ENCODE measurements around the gene CCDC88B. TPM values are rescaled to one million over a fixed set of nuclear protein-coding genes. Genes with fewer than 3 reads are reported as not detected.

Gene CCDC88B
- total and polyA plus RNA-seq, 2 experiments from 2014 or later: 6.8 to 12.1 TPM

- H4K20me1 ChIP-seq (replicated peaks; ENCODE audit: insufficient read depth): no peaks in the 10 kb centered on the region
- H3K27ac ChIP-seq (ENCODE audit: low read depth): no peak overlapping the region
- no peak for DNase-seq (ENCODE audit: low spot score)
- Mint-ChIP-seq H3K36me3 (ENCODE audit: low read depth) (no peaks in the 10 kb centered on the region), H3K27ac (no peak overlapping the region), H3K4me1 (peaks cover 10% of the 10 kb centered on the region; the same call in 2 of the 3 replicates), H3K4me3 (no peak overlapping the region), H3K9me3 (no peaks in the 10 kb centered on the region), H3K27me3 (ENCODE audit: insufficient read depth, low read depth, poor library complexity) (peaks cover 5% of the 10 kb centered on the region)
- H3K36me3 ChIP-seq (ENCODE audit: insufficient read depth): no peaks in the 10 kb centered on the region
- H3K4me2 ChIP-seq: no peak overlapping the region
- no peaks in the 10 kb centered on the region for H3K9me2 ChIP-seq (ENCODE audit: insufficient read depth)
- H3K79me2 ChIP-seq (replicated peaks; ENCODE audit: insufficient read depth): no peaks in the 10 kb centered on the region
- H3K4me1 ChIP-seq (ENCODE audit: insufficient read depth): peaks cover 18% of the 10 kb centered on the region
- H2AFZ ChIP-seq: no peak overlapping the region
- TF ChIP-seq, protein P1, sequence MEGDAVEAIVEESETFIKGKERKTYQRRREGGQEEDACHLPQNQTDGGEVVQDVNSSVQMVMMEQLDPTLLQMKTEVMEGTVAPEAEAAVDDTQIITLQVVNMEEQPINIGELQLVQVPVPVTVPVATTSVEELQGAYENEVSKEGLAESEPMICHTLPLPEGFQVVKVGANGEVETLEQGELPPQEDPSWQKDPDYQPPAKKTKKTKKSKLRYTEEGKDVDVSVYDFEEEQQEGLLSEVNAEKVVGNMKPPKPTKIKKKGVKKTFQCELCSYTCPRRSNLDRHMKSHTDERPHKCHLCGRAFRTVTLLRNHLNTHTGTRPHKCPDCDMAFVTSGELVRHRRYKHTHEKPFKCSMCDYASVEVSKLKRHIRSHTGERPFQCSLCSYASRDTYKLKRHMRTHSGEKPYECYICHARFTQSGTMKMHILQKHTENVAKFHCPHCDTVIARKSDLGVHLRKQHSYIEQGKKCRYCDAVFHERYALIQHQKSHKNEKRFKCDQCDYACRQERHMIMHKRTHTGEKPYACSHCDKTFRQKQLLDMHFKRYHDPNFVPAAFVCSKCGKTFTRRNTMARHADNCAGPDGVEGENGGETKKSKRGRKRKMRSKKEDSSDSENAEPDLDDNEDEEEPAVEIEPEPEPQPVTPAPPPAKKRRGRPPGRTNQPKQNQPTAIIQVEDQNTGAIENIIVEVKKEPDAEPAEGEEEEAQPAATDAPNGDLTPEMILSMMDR (conservative IDR thresholded peaks at IDR 0.05; ENCODE audit: low read depth in 2 of 2): no peak
- TF ChIP-seq REST (IDR thresholded peaks at IDR 0.05; ENCODE audit: unreplicated experiment) (no peak), ZNF462 (CRISPR knock-in tag; IDR thresholded peaks at IDR 0.05) (no peak), ZNF331 (CRISPR knock-in tag; IDR thresholded peaks at IDR 0.05; ENCODE audit: low read depth) (no peak), NANOG (IDR thresholded peaks at IDR 0.05; ENCODE audit: borderline replicate concordance) (no peak), EZH2phosphoT487 (IDR thresholded peaks at IDR 0.05; ENCODE audit: unreplicated experiment) (no peak), ZNF114 (CRISPR knock-in tag; IDR thresholded peaks at IDR 0.05) (no peak), POLR2AphosphoS5 (IDR thresholded peaks at IDR 0.05; ENCODE audit: low read depth) (no peak), EZH2 (IDR thresholded peaks at IDR 0.05; ENCODE audit: low read depth, unreplicated experiment) (no peak), CREB1 (CRISPR knock-in tag; IDR thresholded peaks at IDR 0.05; ENCODE audit: low read depth) (no peak), STAT1 (IDR thresholded peaks at IDR 0.05; ENCODE audit: unreplicated experiment) (no peak), JUNB (IDR thresholded peaks at IDR 0.05; ENCODE audit: unreplicated experiment) (no peak)
- TF ChIP-seq, protein P2, sequence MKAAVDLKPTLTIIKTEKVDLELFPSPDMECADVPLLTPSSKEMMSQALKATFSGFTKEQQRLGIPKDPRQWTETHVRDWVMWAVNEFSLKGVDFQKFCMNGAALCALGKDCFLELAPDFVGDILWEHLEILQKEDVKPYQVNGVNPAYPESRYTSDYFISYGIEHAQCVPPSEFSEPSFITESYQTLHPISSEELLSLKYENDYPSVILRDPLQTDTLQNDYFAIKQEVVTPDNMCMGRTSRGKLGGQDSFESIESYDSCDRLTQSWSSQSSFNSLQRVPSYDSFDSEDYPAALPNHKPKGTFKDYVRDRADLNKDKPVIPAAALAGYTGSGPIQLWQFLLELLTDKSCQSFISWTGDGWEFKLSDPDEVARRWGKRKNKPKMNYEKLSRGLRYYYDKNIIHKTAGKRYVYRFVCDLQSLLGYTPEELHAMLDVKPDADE (IDR thresholded peaks at IDR 0.05): no peak
- H3K27me3 ChIP-seq (ENCODE audit: insufficient read depth): no peaks in the 10 kb centered on the region
- ATAC-seq: no peak
- peaks cover 29% of the 10 kb centered on the region for H3F3A ChIP-seq (replicated peaks; ENCODE audit: low read depth)
- H3K4me3 ChIP-seq: no peak overlapping the region
Measured at GRCh38 chr11:64376071-64376470, 36.1 kb downstream of the CCDC88B start.
